Cerebellar cortex (tissue), 1 donor: ENCODE data around the gene ATP12A.

Source experiments
- DNase-seq: peaks from one replicate; pipeline ENCODE4 v3.0.0-alpha.2; 2015; ENCODE audit warnings: low spot score

The ATP12A gene

DNA sequence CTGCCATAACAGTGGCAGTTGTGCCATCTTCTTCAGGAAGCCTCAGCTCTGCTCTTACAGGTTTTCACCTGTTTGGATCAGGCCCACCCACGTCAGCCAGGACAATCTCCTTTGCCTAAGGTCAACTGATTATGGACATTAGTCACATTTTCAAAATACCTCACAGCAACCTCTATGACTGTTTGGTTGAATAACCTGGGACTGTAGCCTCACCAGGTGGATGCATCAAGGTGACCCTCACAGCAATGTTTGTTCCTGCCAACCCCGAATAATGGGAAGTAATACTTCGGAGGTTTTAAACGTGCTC, 17.2 kb upstream of the ATP12A start:
- no peak for DNase-seq

DNA sequence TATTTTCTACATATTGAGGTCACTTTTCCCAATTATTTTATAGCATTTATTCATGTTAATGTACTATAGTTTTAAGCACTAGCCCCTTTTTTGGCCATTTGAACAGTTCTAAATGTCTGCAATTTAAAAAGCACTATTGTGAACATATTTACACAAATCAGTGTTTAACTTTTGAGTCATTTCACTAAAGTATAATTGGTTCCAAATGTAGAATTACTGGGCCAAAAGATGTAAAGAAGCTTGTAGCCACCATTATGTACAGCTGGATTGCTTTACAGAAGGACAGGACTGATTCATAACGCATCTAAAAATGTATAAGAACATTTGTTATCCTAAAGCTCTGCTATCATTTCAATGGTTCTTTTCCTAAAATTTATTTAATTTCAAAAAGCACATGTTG, 16.6 kb upstream of the ATP12A start:
- no peak for DNase-seq

DNA sequence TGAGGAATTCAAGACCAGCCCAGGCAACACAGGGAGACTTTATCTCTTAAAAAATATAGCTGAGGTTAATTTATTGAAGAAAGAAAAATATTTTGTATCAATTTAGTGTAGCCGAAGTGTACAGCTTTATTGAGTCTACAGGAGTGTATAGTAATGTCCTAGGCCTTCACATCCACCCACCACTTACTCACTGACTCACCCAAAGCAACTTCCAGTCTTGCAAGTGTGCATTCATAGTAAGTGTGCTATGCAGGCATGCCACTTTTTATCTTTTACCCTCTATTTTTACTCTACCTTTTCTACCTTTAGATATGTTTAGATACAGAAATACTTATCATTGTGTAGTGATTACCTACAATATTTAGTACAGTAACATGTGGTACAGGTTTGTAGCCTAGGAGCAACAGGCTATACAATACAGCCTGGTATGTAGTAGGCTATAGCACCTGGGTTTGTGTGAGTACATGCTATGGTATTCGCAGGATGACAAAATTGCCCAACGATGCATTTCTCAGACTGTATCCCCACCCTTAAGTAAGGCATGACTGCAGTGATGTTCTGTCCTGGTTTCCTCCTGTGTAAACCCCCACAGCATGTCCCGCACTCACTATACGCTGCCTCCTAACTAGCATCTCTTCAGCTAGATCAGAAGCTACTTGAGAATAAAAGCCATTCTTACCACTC, 15.3 kb upstream of the ATP12A start:
- no peak for DNase-seq

DNA sequence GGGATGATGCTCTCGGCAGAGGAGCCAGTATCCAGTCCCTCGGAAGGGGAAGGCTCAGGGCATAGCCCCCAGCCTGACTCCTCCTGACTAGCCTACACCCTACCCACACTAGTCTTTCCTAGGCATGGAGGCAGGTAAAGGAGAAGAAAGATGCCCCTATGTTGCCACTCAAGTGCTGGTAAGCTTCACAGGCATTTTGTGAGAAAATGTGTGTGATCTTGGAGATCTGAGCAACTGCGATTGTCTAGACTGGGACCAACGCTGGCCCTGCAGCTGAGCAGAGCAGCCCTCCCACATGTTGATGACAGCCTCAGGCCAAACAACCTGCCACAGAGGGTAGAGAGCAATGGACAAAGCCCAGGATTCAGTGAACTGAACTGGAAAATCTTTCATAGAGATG, 11.7 kb upstream of the ATP12A start:
- DNase-seq, result no peak

DNA sequence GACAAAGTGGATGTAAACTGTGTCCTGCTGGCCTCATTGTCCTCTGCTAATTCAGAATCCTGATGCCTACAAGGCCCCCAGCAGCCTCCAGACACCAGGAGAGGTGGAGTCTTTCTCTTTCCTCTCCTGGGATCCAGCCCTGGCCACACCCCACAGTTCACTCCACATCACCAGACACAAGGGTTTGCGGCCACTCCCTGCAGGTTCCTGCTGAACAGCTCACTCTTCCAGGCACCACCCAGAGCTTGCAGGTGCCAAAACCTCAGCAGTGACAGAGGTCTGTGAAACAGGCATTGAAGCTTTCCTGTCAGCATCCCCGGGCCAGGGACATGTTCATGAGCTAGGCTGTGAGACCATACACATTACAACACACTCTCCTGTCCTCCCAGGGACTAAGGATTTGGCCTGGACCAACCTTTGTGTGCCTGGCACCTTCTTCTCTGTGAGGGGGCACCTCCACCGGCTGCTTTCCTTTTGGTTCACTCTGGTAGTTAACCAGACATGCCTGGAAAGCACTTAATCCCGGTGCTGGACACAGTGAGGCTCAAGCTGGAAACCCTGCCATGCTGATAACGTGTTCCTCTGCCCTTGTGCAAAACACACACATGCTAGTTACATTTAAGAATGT, 11.1 kb upstream of the ATP12A start:
- no peak for DNase-seq

DNA sequence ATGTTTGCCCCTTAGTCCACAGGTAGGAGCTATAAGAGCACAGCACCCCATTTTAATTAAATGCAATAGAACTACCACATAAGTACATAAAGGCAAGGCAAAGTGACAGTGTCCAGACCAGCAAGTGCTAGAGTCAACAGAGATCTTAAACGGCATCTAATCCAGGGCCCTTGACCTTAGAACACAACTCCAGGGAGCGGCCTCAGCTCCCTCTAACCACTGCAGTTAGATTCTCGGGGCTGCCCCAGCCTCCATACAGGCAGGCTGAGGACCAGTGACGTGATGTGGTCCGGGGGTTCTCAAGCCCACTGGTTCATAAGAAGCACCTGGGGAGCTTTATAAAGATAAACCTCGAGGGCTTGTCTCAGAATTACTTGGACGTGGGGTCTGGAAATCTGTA, 10.0 kb upstream of the ATP12A start:
- no peak for DNase-seq

DNA sequence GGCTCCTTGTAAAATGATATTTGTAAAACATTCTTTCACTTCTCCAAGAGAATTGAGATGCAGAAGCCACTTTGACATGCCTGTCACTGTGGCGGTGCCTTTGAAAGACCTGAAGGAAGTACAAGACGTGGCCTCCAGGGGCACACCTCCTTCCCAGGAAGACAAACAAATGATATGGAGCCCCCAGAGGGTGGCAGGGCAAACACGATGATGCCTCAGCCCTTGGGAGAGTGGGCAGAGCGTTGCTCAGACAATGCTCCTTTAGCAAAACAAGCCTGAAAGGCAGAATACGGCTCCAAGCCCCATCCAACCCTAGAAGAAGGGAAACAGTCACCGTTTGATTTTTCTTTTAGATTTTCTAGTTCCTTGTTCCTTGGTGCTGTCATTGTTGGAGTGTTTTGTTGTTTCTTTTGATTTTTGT, 9.2 kb upstream of the ATP12A start:
- peak; percentile 13 for DNase-seq

DNA sequence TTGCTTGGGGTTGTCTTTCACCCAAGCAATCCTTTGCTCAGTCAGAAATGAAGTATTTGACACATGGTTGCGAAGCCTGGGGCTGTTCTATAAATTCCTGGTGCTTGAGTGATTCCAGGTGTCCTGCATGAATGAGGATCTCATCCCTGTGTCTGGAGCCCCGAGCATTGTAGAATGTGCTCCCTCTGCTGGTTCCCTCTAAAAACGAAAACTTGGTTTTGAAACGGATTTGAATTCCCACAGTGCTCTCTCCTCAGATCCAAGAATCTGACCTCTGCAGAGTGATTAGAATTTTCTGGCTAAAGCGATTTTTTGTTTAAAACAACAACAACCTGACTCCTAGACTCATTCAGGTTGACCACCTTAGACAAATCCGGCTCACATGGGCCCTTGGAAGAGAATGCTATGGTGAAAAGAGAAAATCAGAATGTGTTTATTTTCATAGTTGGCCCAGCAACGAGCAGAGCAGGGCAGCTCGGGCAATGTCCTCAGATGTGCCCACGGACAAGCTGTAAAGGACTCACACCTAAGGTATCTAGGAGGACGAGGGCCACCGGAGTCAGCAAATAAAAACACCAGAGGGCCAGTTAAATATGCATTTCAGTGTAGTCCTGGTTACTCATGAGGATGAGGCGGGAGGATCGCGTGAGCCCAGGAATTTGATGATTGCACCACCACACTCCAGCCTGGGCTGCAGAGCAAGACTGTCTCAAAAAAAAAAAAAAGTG, 8.7 kb upstream of the ATP12A start:
- peak; percentile 48 for DNase-seq

DNA sequence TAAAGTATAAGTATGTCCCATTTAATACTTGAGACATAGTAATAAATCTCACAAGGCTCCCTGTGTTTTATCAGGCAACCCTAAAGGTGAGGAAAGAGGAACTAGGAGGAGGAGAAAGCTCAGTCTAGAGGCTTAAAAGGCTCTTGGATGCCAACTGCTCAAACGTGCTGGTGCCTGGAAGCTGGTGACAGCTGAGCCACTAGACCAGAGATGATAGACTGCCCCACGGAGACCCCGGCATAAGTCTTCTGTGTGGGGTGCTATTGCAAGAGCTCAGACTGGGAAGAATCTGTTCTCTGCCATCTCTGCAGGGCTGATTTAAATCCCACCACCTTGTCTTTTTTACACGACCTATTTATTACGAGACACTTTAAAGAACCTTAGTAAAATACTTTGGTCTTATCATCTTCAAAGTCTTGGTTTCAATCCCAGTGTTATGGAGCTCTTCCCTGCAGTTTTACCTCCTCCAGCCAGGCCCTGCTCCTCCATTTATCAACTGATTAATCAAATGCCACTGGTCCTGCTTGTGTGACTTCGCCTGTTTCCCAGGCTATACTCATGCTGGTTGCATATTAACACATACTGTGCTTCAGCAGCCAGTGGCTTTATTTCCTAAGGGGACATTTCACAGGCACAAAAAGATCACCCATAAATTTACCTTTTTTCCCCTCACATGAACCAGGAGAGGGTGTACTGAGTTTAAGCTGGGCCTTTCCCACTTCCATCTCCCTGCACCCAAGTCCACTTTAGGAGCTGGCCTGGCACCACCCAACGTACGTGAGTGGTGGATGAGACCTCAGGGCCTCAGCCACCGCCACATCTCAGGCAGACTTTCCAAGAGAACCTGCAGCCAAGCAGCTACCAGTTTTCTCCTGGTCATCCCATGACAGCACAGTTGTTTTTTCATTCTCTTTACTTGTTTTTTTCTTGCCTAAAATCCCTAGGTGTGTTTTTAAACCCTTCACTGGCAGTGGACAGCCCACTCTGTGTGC, 7.8 kb upstream of the ATP12A start:
- no peak for DNase-seq

DNA sequence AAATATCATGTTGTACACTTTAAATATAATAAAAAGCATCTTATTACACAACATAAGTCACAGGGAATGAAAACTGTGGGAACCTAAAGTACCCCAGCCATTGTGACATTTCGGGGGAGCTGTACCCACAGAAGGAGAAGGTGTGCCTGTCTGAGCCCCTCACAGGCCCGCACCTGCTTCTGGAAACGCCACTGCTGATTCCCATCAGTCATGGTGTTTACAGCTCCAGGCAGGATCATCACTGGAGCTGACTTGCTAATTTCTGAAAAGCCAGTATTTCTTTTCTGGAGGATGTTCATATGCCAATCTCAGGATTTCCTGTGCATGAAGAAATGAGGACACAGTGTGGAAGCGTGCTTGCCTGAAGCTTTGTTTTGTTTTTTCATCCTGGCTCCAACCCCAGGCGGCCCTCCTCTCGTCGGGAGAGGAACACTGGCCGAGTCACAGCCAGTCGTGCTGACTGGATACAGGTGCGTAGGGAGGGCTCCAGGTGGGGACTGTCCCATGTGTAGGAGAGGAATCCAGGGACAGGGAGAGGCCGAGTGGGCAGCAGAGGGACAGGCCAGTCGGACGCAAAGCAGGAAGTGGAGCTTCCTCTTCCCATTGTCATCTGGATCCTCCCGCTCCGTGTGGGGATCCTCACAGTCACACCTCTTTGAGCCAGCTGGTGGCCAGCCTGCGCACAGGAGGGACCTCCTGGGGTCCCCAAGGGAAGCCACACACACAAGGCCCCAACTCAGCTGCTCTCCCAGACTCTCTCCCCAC, 4.2 kb upstream of the ATP12A start:
- no peak for DNase-seq

DNA sequence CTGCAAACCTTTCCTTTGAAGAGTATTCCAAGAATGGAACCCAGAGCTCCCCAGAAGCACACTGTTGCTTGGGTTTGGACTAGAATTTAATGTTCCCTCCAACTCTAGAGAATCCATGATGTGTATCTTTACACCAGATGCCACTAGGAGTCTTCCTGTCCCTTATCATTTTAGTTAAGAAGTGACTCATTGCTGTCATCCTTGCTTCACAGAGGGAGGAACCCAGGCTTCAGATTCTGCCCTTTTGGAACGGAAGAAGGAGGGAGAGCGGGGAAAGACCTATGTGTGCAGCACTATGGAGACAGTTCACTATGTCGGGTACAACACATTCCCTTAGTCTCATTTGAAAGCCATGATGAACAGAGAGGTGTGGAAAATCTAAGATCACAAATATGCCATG, 2.1 kb upstream of the ATP12A start:
- DNase-seq, result no peak

DNA sequence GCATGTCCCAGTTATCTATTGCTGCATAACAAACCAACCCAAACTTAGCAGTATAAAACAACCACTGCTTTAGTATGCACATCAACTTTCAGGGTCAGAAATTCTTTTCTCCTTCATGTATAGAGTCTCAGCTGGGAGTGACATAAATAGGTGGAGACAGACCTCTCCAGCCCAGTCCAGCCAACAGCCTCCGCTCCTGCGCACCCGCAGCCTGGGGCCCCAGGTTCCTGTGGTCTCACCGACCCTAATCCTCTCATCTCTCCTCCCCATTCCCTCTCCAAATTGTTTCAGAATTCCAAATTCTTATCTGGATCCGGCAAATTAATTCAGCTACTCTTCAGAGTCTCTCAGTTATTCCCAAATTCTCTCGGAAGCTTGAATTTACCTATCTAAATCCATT, 522 bp upstream of the ATP12A start:
- DNase-seq, result no peak

DNA sequence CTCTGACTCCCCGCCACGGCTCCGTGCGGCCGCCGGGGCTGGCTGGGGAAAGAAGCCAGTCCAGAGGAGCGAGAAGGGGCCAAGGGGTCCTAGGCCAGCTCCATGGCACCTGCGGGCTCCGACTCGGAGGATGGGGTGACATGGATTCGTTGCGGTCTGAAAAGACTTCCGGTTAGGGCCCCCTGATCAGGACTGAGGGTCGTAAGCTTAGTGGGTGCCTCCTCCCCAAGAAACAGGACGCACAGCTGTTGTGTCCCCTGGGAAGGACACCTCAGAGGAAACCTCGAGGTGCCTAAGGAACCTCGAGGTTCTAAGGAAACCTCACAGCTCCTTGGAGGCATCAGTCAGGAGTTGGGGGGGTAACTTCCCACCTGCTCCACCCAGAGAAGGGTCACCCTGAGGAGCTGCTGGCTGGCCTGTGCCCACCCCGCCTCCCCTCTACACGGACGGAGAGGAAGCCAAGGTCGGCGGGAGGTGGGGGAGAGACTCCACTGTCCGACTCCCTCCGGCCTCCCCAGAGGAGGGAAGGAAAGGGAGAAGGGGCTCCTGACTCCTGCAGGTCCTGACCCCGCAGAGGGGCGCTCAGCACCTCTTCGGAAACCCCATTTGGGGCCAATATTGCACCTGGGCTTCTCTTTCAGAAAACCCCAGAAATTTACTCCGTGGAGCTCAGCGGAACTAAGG, 855 bp downstream of the ATP12A start:
- DNase-seq, result no peak

DNA sequence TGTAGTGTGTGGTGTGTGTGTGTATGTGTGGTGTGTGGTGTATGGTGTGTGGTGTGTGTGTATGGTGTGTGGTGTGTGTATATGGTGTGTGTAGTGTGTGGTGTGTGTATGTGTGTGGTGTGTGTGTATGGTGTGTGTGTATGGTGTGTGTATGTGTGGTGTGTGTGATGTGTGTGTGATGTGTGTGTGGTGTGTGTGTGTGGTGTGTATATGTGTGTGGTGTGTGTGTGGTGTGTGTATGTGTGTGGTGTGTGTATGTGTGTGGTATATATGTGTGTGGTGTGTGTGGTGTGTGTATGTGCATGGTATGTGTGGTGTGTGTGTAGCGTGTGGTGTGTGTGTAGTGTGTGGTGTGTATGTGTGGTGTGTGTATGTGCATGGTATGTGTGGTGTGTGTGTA, 1.7 kb downstream of the ATP12A start:
- DNase-seq, result no peak

DNA sequence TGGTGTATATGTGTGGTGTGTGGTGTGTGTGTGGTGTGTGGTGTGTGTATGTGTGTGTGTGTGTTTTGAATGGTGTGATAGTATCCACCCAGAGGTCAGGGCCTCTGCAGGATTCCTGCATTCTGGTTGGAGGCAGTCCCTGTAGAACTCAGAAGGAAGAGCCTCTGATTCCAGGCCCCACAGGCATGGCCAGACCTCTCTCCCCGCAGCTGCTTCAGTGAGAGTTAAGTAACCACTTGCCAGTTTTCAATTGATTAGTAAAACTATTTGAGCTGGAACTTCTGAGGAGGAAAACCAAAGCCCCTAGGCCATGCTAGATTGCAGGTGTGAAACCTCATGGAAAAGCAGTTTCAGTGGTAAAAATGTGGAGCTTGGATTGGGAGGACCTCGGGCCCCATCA, 2.1 kb downstream of the ATP12A start:
- DNase-seq, result no peak

DNA sequence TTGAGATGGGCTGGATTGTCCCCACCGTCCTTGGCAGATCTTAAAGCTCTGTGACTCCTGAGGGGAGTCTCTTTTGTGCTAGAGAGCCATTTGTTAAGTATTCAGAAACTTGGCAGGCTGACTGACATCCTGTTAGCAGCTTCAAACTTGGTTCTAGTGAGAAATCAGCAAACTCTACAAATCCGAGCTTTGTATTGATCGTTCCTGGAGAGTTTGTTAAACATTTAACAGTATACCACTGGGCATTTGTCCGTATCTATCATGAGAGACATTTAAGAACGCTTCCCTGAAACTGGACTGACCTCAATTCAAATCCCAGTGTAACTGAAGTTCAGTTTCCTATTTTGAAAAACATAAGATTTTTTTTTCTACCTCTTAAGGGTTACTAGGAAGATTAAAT, 3.1 kb downstream of the ATP12A start:
- DNase-seq, result no peak

DNA sequence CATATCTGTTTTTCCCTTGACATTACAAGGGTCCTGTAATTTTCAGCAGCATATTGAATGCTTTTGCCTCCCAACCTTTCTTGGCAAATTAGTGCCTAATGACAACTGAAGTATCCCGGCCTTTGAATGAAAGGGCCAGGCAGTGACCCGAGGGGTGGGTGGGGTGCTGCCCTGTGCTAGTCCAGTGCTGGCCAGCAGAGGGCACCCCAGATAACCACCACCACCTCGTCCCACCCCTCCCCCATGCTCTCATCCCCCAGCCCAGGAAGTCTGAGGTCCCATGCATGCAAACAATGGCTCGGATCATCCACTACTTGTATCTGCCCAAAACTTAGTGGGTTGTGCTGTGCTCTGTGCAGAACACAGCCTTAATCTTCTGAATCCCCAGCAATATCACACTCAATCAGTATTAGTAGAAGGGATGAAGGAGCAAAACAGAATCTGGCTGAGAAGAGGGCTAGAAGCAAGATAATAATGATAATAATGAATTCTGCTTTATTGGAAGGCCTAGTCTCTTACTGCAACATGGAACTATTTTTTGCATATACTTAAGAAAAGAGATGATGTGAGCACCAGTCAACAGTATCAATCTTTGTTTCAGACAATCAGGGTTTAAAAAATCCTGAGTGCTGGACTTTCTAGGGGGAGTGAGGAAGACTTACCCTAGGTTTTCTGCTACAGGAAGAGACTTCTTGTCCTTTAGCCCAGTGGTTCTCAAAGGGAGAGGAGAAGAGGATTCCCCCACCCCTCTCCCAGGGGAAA, 3.8 kb downstream of the ATP12A start:
- DNase-seq, result peak; percentile 20

DNA sequence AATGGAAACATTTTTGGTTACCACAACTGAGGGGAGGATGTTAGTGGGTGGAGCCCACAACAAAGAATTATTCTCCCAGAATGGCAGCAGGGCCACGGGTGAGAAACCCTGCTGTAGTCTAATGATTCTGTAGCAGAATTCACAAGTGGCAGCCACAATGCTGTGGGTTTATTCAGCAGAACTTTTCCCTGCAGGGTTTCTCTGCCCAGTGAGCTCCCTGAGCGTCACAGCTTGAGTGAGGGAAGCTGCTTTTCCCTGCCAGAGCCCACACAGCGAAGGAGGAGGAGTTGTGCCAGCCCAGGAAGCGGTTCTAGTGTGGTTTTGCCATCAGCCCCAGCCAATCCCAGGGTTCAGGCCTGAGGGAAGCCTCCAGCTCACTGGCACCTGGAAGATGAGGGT, 4.4 kb downstream of the ATP12A start:
- DNase-seq, result no peak

DNA sequence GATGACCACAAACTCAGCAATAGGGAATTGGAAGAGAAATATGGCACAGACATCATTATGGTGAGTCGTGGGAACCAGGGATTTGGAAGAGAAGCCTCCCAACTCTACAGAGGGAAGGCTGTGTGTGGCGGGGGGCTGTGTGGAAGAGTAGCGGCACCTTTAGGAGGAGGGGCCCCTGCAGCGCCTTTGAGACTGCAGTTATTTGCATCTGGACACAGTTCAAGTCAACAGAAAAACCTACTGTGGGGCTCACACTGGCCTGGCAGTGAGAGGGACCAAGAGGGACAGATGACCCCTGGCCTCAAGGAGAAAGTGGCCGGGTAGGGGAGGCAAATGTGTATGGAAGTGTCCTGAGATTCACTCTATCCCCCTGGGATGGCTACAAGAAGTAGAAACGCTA, 5.1 kb downstream of the ATP12A start:
- DNase-seq, result no peak

DNA sequence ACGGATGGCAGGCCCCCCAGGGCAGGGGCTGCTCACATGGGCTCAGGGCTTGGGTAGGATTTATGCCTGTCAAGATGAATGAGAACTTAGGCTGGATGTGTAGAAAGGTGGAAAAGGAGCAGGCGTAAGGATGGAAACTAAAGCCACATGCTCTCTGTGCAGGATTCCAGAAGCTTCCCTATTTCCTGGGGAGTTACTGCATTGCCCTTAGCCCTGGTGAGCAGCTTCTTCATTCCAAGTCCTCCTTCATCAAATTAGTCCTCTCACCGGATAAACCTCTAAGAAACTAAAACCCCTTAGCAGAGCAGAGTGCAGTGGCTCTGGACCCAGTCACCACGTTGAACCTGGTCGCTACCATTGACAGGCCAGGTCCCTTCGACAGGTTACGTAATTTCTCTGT, 7.4 kb downstream of the ATP12A start:
- no peak for DNase-seq
